Naive thymus-derived CD4-positive, alpha-beta T cell (primary cell): ENCODE measurements around the gene NRXN3. TPM values are rescaled to one million over a fixed set of nuclear protein-coding genes. Genes with fewer than 3 reads are reported as not detected.

Experiments
- ATAC-seq: fragments of 150-1000 bp; cut with Tn5 transposase; 2 replicates; pipeline ENCODE4 v1.10.0; 2021; ENCODE audit warnings: mild to moderate bottlenecking, moderate library complexity
- CTCF ChIA-PET: fragments of 350-600 bp; sonication (Branson Sonifier 250); formaldehyde crosslinking; loops from one replicate; lab custom pipeline; 2021; ENCODE audit warnings: antibody characterized with exemption; lab: Charles Lee
- POLR2A ChIA-PET: fragments of 350-600 bp; sonication (Branson Sonifier 250); formaldehyde crosslinking; loops from one replicate; lab custom pipeline; 2021; ENCODE audit warnings: antibody characterized with exemption, inconsistent platforms; lab: Charles Lee
- DNase-seq, 9 donors: peaks; one replicate each; pipeline versions ENCODE4 v3.0.0 to v3.0.0-alpha.2; 2020 to 2022; ENCODE audit warnings: mixed read lengths in 1 of 9
- H3K27ac ChIP-seq: one replicate; pipeline ENCODE4 v1.7.0; 2013; ENCODE audit warnings: mild to moderate bottlenecking, low read depth, low read length, moderate library complexity
- H3K27me3 ChIP-seq, 2 donors: one replicate each; pipeline ENCODE4 v1.7.0; 2013; ENCODE audit warnings: low read length in 2 of 2, mild to moderate bottlenecking in 2 of 2, moderate library complexity in 2 of 2; ENCODE audit not compliant: control insufficient read depth in 2 of 2, insufficient read depth in 2 of 2
- H3K36me3 ChIP-seq, 3 experiments: 1 replicate in 2 of 3; 2 replicates in 1 of 3; pipeline ENCODE4 v1.7.0; 2013; ENCODE audit warnings: low read length in 3 of 3, mild to moderate bottlenecking in 3 of 3, moderate library complexity in 1 of 3; ENCODE audit not compliant: insufficient read depth in 3 of 3, control insufficient read depth in 2 of 3
- H3K4me1 ChIP-seq, 2 donors: one replicate each; pipeline ENCODE4 v1.7.0; 2013; ENCODE audit warnings: low read length in 2 of 2, mild to moderate bottlenecking in 2 of 2, moderate library complexity in 1 of 2; ENCODE audit not compliant: control insufficient read depth in 2 of 2, insufficient read depth in 2 of 2
- H3K4me3 ChIP-seq: 2 replicates; pipeline ENCODE4 v1.7.0; 2013; ENCODE audit warnings: mild to moderate bottlenecking, low read length
- H3K9me3 ChIP-seq, 3 experiments: 1 replicate in 2 of 3; 2 replicates in 1 of 3; pipeline ENCODE4 v1.7.0; 2013; ENCODE audit warnings: low read length in 3 of 3; ENCODE audit not compliant: control insufficient read depth in 2 of 3
- H3K27ac Mint-ChIP-seq, 9 donors: one replicate each; pipeline ENCODE4 v1.8.0; 2020 to 2022; ENCODE audit warnings: mixed read lengths in 9 of 9, mild to moderate bottlenecking in 8 of 9, moderate library complexity in 5 of 9, inconsistent platforms in 2 of 9
- H3K27me3 Mint-ChIP-seq, 5 donors: one replicate each; pipeline ENCODE4 v1.8.0; 2021 to 2022; ENCODE audit warnings: mixed read lengths in 5 of 5, mild to moderate bottlenecking in 1 of 5
- H3K36me3 Mint-ChIP-seq, 5 donors: one replicate each; pipeline ENCODE4 v1.8.0; 2020 to 2022; ENCODE audit warnings: mixed read lengths in 5 of 5, mild to moderate bottlenecking in 3 of 5, inconsistent platforms in 1 of 5
- H3K4me1 Mint-ChIP-seq, 7 donors: one replicate each; pipeline ENCODE4 v1.8.0; 2020 to 2022; ENCODE audit warnings: mixed read lengths in 7 of 7, mild to moderate bottlenecking in 3 of 7, inconsistent platforms in 1 of 7
- H3K4me3 Mint-ChIP-seq, 10 donors: one replicate each; pipeline ENCODE4 v1.8.0; 2020 to 2022; ENCODE audit warnings: mild to moderate bottlenecking in 10 of 10, mixed read lengths in 10 of 10, moderate library complexity in 6 of 10, inconsistent platforms in 2 of 10
- H3K9me3 Mint-ChIP-seq, 11 donors: one replicate each; pipeline ENCODE4 v1.8.0; 2020 to 2022; ENCODE audit warnings: mixed read lengths in 11 of 11, mild to moderate bottlenecking in 4 of 11, inconsistent platforms in 1 of 11, moderate library complexity in 1 of 11
- intact Hi-C, 2 donors: fragments of 100-400 bp; cut with micrococcal nuclease; formaldehyde crosslinking; loops; one replicate each; pipeline ENCODE4 v1.15.1; 2023
- polyA plus RNA-seq, 2 donors: library from polyadenylated mRNA; unstranded; fragments of 300-500 nt; fragmentation: Illumina TruSeq; gene quantifications; one replicate each; pipeline ENCODE4 v1.2.3, GENCODE V29; 2021
- total RNA-seq, 6 experiments: library from RNA in 5 of 6; stranded (reverse) in 5 of 6; gene quantifications; 1 replicate in 5 of 6; 2 replicates in 1 of 6; pipeline ENCODE4 v1.2.3 and lab custom pipeline; 2021 to 2026

NRXN3 gene
- total and polyA plus RNA-seq, 7 experiments from 2014 or later = not detected

DNA sequence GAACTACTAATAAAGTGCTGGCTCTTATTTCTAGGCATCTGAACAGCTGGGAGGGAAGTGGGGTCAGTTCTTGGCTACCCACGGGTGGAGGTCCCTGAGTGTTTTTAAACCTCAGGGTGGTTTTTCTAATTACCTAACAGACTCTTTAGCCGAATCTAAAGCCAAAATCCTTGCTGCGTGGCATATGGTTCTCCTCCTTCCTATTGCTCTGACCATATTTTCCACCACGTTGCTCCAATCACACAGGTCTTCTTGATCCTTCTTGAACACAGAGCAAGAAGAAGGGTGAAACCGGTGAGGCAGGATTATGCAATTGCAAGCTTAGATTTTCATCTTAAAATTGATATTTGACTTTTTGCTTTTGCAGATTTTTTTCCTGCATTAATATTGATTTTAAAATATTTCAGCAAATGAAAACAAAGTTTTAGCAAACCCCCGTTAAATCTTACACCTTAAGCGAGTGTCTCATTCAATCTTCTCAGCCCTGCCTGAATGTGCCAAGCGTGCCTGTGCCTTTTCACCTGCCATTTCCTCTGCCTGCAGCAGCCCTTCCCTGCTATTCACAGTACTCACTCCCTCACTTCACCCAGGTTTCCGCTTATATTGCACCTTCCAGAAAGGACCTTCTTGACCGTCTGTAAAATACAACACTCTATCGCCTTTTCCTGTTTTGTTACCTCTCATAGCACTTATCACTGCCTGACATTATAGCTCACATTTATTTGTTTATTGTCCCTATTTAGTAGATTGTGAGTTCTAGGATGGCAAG is 1535.1 kb downstream of the NRXN3 start:
- ChIA-PET POLR2A (no interaction called here), CTCF (no interaction called here)
- H3K4me1 ChIP-seq = no peaks in the 10 kb centered on the region
- H3K27ac ChIP-seq = no peak overlapping the region
- no peaks in the 10 kb centered on the region for H3K4me1 Mint-ChIP-seq
- H3K9me3 ChIP-seq = no peaks in the 10 kb centered on the region
- H3K36me3 Mint-ChIP-seq = peaks cover 0 to 4% (median 0%) of the 10 kb centered on the region in 5 donors
- no peak overlapping the region for H3K4me3 Mint-ChIP-seq
- ATAC-seq (no peak), DNase-seq (no peak)
- H3K27me3 Mint-ChIP-seq = no peaks in the 10 kb centered on the region
- H3K36me3 ChIP-seq = no peaks in the 10 kb centered on the region
- intact Hi-C loops = no loop called here
- no peaks in the 10 kb centered on the region for H3K27me3 ChIP-seq
- no peak overlapping the region for H3K27ac Mint-ChIP-seq
- H3K4me3 ChIP-seq = no peak overlapping the region
- H3K9me3 Mint-ChIP-seq = peaks cover 0 to 11% (median 0%) of the 10 kb centered on the region in 11 donors

DNA sequence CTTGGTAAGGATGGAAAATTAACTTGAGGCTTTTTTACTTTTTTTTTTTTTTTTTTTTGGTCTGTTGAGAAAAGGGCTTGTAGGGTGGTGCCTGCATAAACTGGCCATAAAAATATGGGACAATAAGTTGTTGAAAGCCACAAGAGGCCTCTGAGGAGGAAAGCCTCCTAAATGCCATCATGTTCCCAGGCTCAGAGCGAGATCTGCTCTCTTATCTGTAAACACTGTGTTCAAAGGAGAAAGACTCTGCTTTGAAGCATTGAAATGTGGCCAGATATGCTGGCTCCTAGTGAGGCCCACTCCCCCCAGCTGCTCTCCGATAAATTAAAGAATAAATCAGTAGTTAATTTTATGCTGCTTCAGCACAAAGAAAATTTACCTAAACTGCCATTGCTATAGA is 1536.2 kb downstream of the NRXN3 start:
- ChIA-PET CTCF (no interaction called here), POLR2A (no interaction called here)
- Histone ChIP-seq H3K9me3 (no peaks in the 10 kb centered on the region), H3K4me1 (no peaks in the 10 kb centered on the region), H3K27me3 (no peaks in the 10 kb centered on the region), H3K4me3 (no peak overlapping the region), H3K36me3 (no peaks in the 10 kb centered on the region), H3K27ac (no peak overlapping the region)
- intact Hi-C loops = no loop called here
- ATAC-seq (no peak), DNase-seq (no peak)
- no peak overlapping the region for H3K4me3 Mint-ChIP-seq
- peaks cover 0 to 4% (median 0%) of the 10 kb centered on the region in 5 donors for H3K36me3 Mint-ChIP-seq
- no peaks in the 10 kb centered on the region for H3K27me3 Mint-ChIP-seq
- H3K9me3 Mint-ChIP-seq = peaks cover 0 to 11% (median 0%) of the 10 kb centered on the region in 11 donors
- no peaks in the 10 kb centered on the region for H3K4me1 Mint-ChIP-seq
- no peak overlapping the region for H3K27ac Mint-ChIP-seq

DNA sequence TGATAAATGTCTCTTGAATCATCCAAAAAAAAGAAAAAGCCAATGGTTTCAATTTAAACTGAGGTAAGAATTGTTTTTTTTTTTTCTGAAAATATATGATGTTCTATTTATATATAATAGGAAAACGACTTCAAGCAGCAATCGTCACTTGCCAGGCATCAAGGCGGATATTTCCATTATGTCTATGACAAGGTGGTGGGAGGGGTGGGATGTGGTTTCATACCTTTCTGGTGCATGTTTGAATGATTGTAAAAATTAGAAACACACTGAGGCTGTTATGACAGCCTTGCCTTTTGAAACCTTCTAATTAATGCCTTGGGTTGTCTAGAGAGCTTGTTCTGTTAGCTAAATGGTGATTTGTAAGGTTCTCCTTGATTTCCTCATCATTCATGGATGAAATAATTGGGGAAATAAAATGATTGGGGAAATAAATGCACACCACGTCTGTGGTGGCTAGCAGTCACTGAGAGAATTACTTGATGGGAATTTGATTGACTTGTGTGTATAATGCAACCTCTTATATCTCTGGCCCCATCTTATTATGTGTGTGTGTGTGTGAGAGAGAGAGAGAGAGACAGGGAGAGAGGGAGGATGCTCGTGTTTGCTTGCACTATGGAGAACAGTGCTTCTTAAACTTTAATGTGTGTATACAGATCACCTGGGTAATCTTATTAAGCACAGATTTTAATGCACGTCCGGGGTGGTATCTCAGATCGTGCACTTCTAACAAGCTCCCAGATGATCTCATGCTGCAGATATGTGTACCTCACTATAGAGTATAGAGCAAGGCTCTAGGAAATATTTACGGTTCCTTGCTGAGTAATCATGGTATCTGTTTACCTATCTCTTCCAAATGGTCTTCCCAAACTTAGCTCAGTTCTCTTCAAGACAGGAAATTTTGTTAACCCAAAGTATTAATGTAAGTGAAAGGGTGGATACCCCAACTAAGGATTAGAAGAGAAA is 1538.5 kb downstream of the NRXN3 start:
- intact Hi-C loops = no loop called here
- no peaks in the 10 kb centered on the region for H3K4me1 ChIP-seq
- Mint-ChIP-seq H3K9me3 (peaks cover 0 to 7% (median 0%) of the 10 kb centered on the region in 11 donors), H3K4me3 (no peak overlapping the region), H3K27me3 (no peaks in the 10 kb centered on the region), H3K4me1 (no peaks in the 10 kb centered on the region), H3K27ac (no peak overlapping the region), H3K36me3 (no peaks in the 10 kb centered on the region)
- H3K36me3 ChIP-seq = no peaks in the 10 kb centered on the region
- H3K4me3 ChIP-seq = no peak overlapping the region
- ATAC-seq (no peak), DNase-seq (no peak)
- ChIA-PET POLR2A (no interaction called here), CTCF (no interaction called here)
- H3K9me3 ChIP-seq = no peaks in the 10 kb centered on the region
- no peak overlapping the region for H3K27ac ChIP-seq
- no peaks in the 10 kb centered on the region for H3K27me3 ChIP-seq

DNA sequence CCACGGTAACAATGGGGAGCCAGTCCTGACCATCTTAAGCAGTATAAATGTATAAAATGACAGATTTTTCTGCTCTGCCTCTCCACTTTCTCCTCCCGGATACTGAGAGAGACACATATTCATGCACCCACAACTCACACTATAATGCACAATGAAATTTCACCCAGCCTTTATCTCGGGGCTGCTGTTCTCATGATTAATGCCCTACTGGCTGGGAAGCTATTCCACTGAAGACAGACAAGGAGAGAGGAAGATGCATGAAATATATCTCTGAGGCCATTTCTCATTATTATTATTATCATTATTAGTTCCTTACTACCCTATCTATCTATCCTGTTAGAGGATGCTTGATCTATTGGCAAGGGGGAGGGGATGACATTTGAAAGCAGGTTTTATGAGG is 1539.4 kb downstream of the NRXN3 start:
- ATAC-seq (no peak), DNase-seq (no peak)
- Histone ChIP-seq H3K4me3 (no peak overlapping the region), H3K9me3 (no peaks in the 10 kb centered on the region), H3K27me3 (no peaks in the 10 kb centered on the region), H3K4me1 (no peaks in the 10 kb centered on the region), H3K27ac (no peak overlapping the region), H3K36me3 (no peaks in the 10 kb centered on the region)
- H3K27ac Mint-ChIP-seq = no peak overlapping the region
- no peaks in the 10 kb centered on the region for H3K36me3 Mint-ChIP-seq
- intact Hi-C loops = no loop called here
- POLR2A ChIA-PET = no interaction called here
- H3K4me3 Mint-ChIP-seq = no peak overlapping the region
- CTCF ChIA-PET = no interaction called here
- no peaks in the 10 kb centered on the region for H3K4me1 Mint-ChIP-seq
- H3K27me3 Mint-ChIP-seq = no peaks in the 10 kb centered on the region
- peaks cover 0 to 7% (median 0%) of the 10 kb centered on the region in 11 donors for H3K9me3 Mint-ChIP-seq

DNA sequence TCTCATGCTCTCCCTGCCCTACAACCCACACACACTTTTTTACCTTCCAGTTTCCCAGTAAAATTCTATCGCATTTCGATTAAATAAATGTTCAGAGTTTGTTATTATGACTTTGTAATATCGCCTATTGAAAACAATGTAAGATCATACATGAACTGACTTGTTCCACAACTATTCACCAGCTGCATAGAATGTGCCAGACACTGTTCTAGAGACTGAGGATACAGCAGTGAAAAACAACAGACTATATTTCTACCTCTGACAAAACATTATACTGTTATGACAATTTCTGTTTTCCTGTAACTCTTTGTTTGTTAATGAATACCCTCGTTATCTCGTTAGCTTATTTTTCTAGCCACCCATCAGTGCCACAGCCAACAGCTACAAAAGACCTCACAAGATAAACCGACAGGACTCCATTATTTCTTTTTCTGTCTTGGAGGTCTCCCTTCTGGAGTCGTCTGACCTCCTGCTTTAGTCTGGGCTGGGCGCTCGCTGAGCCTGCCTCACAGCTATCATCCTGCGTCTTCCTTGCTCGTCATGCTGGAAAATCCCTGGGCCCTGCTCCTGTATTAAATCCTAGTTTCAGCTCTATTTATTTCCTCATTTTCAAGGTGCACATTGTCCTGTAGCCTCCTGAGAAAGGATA is 1542.3 kb downstream of the NRXN3 start:
- Mint-ChIP-seq H3K27ac (no peak overlapping the region), H3K36me3 (no peaks in the 10 kb centered on the region), H3K27me3 (no peaks in the 10 kb centered on the region), H3K4me3 (no peak overlapping the region), H3K4me1 (no peaks in the 10 kb centered on the region), H3K9me3 (peaks cover 0 to 7% (median 0%) of the 10 kb centered on the region in 11 donors)
- Histone ChIP-seq H3K4me3 (no peak overlapping the region), H3K36me3 (no peaks in the 10 kb centered on the region), H3K27me3 (no peaks in the 10 kb centered on the region), H3K9me3 (no peaks in the 10 kb centered on the region), H3K4me1 (no peaks in the 10 kb centered on the region), H3K27ac (no peak overlapping the region)
- intact Hi-C loops = no loop called here
- ChIA-PET POLR2A (no interaction called here), CTCF (no interaction called here)
- ATAC-seq = no peak
- DNase-seq = no peak

DNA sequence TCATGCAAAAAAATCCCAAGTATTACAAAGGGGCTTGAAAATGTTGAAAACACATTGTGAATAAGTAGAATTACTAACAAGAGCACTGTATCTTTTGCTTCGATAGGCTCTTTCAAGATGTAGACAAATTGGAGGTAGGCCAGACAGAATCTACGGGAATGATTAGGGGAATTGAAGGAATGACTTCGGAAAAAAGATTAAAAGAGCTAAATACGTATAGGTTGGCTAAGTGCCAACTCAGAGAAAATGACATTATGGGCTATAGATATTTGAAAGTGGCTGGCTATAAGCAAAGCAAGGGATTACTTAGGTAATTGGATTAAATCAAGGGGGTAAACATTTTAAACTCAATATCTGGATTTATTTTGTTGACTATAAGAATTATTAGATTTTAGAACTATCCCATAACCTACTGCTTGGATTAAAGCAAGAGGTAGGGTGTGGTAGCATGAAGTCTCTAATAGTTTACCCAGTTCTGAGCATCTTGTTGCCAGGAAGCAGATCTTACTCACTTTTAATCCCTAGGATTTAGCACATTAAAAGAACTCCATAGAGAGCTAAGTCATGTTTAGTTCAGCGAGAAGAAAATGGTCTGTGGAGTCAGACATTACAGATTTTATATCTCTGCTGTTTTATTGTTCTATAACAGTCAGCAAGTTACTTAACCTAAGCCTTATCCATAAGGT is 1551.4 kb downstream of the NRXN3 start:
- no peak overlapping the region for H3K27ac ChIP-seq
- POLR2A ChIA-PET = no interaction called here
- Mint-ChIP-seq H3K27me3 (no peaks in the 10 kb centered on the region), H3K36me3 (no peaks in the 10 kb centered on the region), H3K9me3 (peaks cover 0 to 5% (median 0%) of the 10 kb centered on the region in 11 donors), H3K4me3 (no peak overlapping the region), H3K4me1 (peaks cover 0 to 5% (median 0%) of the 10 kb centered on the region in 7 donors), H3K27ac (no peak overlapping the region)
- H3K4me1 ChIP-seq = no peaks in the 10 kb centered on the region
- no peak overlapping the region for H3K4me3 ChIP-seq
- no peak for DNase-seq
- H3K27me3 ChIP-seq = no peaks in the 10 kb centered on the region
- intact Hi-C loops = no loop called here
- no peaks in the 10 kb centered on the region for H3K9me3 ChIP-seq
- CTCF ChIA-PET = no interaction called here
- H3K36me3 ChIP-seq = no peaks in the 10 kb centered on the region
- no peak for ATAC-seq
